ENCODE data around the gene INPP5D.

DNA sequence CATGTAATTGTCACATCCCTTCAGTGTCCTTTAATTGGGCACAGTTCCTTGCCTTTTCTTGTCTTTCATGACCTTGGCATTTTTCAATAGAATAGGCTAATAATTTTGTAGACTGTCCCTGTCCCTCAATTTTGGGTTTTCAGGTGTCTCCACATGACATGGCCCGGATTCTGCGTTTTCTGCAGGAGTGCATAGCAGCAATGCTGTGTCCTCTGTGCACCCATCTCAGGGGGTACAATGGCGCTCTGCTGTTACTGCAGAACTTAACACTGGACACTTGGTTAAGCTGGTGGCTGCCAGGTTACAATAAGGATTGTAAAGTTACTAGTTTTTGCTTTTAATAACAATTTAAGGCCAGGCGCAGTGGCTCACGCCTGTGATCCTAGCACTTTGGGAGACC, 51.3 kb downstream of the INPP5D start:
- TF ChIP-seq, protein P1, sequence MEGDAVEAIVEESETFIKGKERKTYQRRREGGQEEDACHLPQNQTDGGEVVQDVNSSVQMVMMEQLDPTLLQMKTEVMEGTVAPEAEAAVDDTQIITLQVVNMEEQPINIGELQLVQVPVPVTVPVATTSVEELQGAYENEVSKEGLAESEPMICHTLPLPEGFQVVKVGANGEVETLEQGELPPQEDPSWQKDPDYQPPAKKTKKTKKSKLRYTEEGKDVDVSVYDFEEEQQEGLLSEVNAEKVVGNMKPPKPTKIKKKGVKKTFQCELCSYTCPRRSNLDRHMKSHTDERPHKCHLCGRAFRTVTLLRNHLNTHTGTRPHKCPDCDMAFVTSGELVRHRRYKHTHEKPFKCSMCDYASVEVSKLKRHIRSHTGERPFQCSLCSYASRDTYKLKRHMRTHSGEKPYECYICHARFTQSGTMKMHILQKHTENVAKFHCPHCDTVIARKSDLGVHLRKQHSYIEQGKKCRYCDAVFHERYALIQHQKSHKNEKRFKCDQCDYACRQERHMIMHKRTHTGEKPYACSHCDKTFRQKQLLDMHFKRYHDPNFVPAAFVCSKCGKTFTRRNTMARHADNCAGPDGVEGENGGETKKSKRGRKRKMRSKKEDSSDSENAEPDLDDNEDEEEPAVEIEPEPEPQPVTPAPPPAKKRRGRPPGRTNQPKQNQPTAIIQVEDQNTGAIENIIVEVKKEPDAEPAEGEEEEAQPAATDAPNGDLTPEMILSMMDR (IDR thresholded peaks at IDR 0.05), result no peak
- TF ChIP-seq POLR2A (IDR thresholded peaks at IDR 0.05), result no peak

All from transverse colon (tissue), 3 donors.